WTC11 (cell line): ENCODE data around the gene ATP13A1.

Experiments used
- TF ChIP-seq, protein P1 (sequence below): fragments of 200-600 bp; IDR thresholded peaks from 2 replicates; pipeline ENCODE4 v1.8.0; 2022; ENCODE audit warnings: antibody characterized with exemption
- TF ChIP-seq, protein P2 (sequence below): sonication (generic); formaldehyde crosslinking; IDR thresholded peaks from 2 replicates; pipeline ENCODE4 v1.8.1; 2023; ENCODE audit warnings: mild to moderate bottlenecking, moderate library complexity, missing genetic modification reagents

DNA sequence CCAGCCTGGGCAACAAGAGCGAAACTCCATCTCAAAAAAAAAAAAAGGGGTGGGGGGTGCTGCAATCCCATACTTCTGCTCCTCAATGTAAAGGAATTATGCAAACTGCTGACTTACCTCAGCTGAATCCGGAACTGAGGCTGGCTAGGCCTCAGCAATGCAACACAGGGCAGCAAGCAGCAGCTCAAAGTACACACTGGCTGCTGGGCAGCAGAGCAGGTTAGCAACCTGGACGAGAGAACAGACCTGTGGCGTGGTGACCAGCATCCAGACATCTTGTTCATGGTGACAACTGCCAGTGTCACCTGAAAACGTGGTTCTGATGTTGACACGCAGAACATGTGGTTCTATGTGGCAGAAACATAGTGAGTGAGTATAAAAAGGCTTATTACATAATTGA lies 41.4 kb upstream of the ATP13A1 start:
- TF ChIP-seq, protein P1, sequence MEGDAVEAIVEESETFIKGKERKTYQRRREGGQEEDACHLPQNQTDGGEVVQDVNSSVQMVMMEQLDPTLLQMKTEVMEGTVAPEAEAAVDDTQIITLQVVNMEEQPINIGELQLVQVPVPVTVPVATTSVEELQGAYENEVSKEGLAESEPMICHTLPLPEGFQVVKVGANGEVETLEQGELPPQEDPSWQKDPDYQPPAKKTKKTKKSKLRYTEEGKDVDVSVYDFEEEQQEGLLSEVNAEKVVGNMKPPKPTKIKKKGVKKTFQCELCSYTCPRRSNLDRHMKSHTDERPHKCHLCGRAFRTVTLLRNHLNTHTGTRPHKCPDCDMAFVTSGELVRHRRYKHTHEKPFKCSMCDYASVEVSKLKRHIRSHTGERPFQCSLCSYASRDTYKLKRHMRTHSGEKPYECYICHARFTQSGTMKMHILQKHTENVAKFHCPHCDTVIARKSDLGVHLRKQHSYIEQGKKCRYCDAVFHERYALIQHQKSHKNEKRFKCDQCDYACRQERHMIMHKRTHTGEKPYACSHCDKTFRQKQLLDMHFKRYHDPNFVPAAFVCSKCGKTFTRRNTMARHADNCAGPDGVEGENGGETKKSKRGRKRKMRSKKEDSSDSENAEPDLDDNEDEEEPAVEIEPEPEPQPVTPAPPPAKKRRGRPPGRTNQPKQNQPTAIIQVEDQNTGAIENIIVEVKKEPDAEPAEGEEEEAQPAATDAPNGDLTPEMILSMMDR: no peak
- TF ChIP-seq, protein P2, sequence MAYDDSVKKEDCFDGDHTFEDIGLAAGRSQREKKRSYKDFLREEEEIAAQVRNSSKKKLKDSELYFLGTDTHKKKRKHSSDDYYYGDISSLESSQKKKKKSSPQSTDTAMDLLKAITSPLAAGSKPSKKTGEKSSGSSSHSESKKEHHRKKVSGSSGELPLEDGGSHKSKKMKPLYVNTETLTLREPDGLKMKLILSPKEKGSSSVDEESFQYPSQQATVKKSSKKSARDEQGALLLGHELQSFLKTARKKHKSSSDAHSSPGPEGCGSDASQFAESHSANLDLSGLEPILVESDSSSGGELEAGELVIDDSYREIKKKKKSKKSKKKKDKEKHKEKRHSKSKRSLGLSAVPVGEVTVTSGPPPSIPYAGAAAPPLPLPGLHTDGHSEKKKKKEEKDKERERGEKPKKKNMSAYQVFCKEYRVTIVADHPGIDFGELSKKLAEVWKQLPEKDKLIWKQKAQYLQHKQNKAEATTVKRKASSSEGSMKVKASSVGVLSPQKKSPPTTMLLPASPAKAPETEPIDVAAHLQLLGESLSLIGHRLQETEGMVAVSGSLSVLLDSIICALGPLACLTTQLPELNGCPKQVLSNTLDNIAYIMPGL (CRISPR knock-in tag): no peak
